Natural killer cell (primary cell): Measurements from ENCODE around the gene PSORS1C1. TPM values are rescaled to one million over a fixed set of nuclear protein-coding genes. Genes with fewer than 3 reads are reported as not detected.

Experiments
- ATAC-seq, 3 donors: fragments of 150-1000 bp in 2 of 3; fragments of 200-7000 bp in 1 of 3; cut with Tn5 transposase; 1 replicate in 1 of 3; 2 replicates in 2 of 3; pipeline ENCODE4 v1.10.0; 2021; ENCODE audit warnings: mild to moderate bottlenecking in 2 of 3, moderate library complexity in 2 of 3
- DNase-seq, 2 donors: peaks; one replicate each; pipeline versions ENCODE4 v3.0.0 to v3.0.0-alpha.2; 2013 to 2021; ENCODE audit warnings: mixed read lengths in 1 of 2
- H3K27ac ChIP-seq: one replicate; pipeline ENCODE4 v1.5.1; 2013; ENCODE audit warnings: mild to moderate bottlenecking, low read length
- H3K27me3 ChIP-seq: one replicate; pipeline ENCODE4 v1.6.1; 2013; ENCODE audit warnings: low read length; ENCODE audit not compliant: control insufficient read depth, insufficient read depth
- H3K36me3 ChIP-seq: one replicate; pipeline ENCODE4 v1.6.1; 2013; ENCODE audit warnings: low read length; ENCODE audit not compliant: control insufficient read depth, insufficient read depth
- H3K4me1 ChIP-seq: one replicate; pipeline ENCODE4 v1.6.1; 2013; ENCODE audit warnings: low read length; ENCODE audit not compliant: control insufficient read depth, insufficient read depth
- H3K4me3 ChIP-seq: one replicate; pipeline ENCODE4 v1.5.1; 2013; ENCODE audit warnings: low read length
- H3K9me3 ChIP-seq: one replicate; pipeline ENCODE4 v1.6.1; 2013; ENCODE audit warnings: low read length; ENCODE audit not compliant: control insufficient read depth, insufficient read depth
- H3K27ac Mint-ChIP-seq, 2 donors: one replicate each; pipeline ENCODE4 v1.8.0; 2022; ENCODE audit warnings: mild to moderate bottlenecking in 2 of 2, mixed read lengths in 2 of 2, moderate library complexity in 1 of 2
- H3K27me3 Mint-ChIP-seq, 2 donors: one replicate each; pipeline ENCODE4 v1.8.0; 2022; ENCODE audit warnings: low read depth in 2 of 2, mixed read lengths in 2 of 2
- H3K36me3 Mint-ChIP-seq: one replicate; pipeline ENCODE4 v1.8.0; 2022; ENCODE audit warnings: mixed read lengths
- H3K4me1 Mint-ChIP-seq, 2 donors: one replicate each; pipeline ENCODE4 v1.8.0; 2022; ENCODE audit warnings: mixed read lengths in 2 of 2
- H3K4me3 Mint-ChIP-seq: one replicate; pipeline ENCODE4 v1.8.0; 2022; ENCODE audit warnings: mild to moderate bottlenecking, moderate library complexity, mixed read lengths
- H3K9me3 Mint-ChIP-seq, 2 donors: one replicate each; pipeline ENCODE4 v1.8.0; 2022; ENCODE audit warnings: mixed read lengths in 2 of 2
- CTCF ChIP-seq: fragments of 200-600 bp; IDR thresholded peaks from one replicate; pipeline ENCODE4 v1.8.0; 2022; ENCODE audit warnings: antibody characterized with exemption
- WGBS: methylation state at CpG from one replicate; pipeline ENCODE4 v1.1.7; 2013; ENCODE audit warnings: missing lambda C conversion rate; ENCODE audit not compliant: insufficient coverage; 5-methylcytosine and 5-hydroxymethylcytosine counted together
- intact Hi-C: fragments of 100-400 bp; cut with micrococcal nuclease; formaldehyde crosslinking; loops from one replicate; pipeline ENCODE4 v1.14.2; 2022
- total RNA-seq, 4 donors: library from RNA; stranded (reverse); fragments of 120-200 nt in 1 of 4; gene quantifications; one replicate each; pipeline versions ENCODE4 v1.2.3 to v1.2.4, GENCODE V29; 2013 to 2022

PSORS1C1 gene
- total RNA-seq, 3 donors from 2014 or later (not counting 1 experiment from before 2014, with no cell fraction given) = not detected

GRCh38 chr6:31170987-31171671 is 56.5 kb downstream of the PSORS1C1 start:
- Mint-ChIP-seq H3K9me3 (no peaks in the 10 kb centered on the region), H3K4me3 (no peak overlapping the region), H3K4me1 (peaks cover 7 to 9% of the 10 kb centered on the region in 2 donors), H3K27ac (no peak overlapping the region), H3K27me3 (no peaks in the 10 kb centered on the region), H3K36me3 (no peaks in the 10 kb centered on the region)
- ATAC-seq (no peak), DNase-seq (no peak)
- intact Hi-C loops = no loop called here
- Histone ChIP-seq H3K4me3 (no peak overlapping the region), H3K36me3 (no peaks in the 10 kb centered on the region), H3K27ac (no peak overlapping the region), H3K9me3 (no peaks in the 10 kb centered on the region), H3K27me3 (no peaks in the 10 kb centered on the region), H3K4me1 (peaks cover 13% of the 10 kb centered on the region)
- 97% methylated on average over 9 of the region's 10 CpGs for WGBS
- no peak for TF ChIP-seq CTCF

GRCh38 chr6:31171931-31172905 is 57.6 kb downstream of the PSORS1C1 start:
- DNase-seq (no peak), ATAC-seq (no peak)
- 80% methylated on average over 16 of the region's 16 CpGs for WGBS
- Mint-ChIP-seq H3K4me3 (no peak overlapping the region), H3K9me3 (no peaks in the 10 kb centered on the region), H3K27ac (no peak overlapping the region), H3K27me3 (no peaks in the 10 kb centered on the region), H3K4me1 (peaks cover 9 to 12% of the 10 kb centered on the region in 2 donors), H3K36me3 (no peaks in the 10 kb centered on the region)
- intact Hi-C loops = no loop called here
- Histone ChIP-seq H3K27me3 (no peaks in the 10 kb centered on the region), H3K27ac (no peak overlapping the region), H3K36me3 (no peaks in the 10 kb centered on the region), H3K4me1 (peaks cover 14% of the 10 kb centered on the region), H3K9me3 (no peaks in the 10 kb centered on the region), H3K4me3 (no peak overlapping the region)
- TF ChIP-seq CTCF = no peak

- peaks cover 9 to 12% of the 10 kb centered on the region in 2 donors for H3K4me1 Mint-ChIP-seq
- H3K27me3 ChIP-seq = no peaks in the 10 kb centered on the region
- ATAC-seq = no peak
- WGBS = 87% methylated on average over 5 of the region's 5 CpGs
- no peaks in the 10 kb centered on the region for H3K36me3 Mint-ChIP-seq
- H3K4me3 Mint-ChIP-seq = no peak overlapping the region
- no peaks in the 10 kb centered on the region for H3K36me3 ChIP-seq
- intact Hi-C loops = no loop called here
- H3K27ac Mint-ChIP-seq = no peak overlapping the region
- no peak for TF ChIP-seq CTCF
- DNase-seq = no peak
- H3K9me3 ChIP-seq = no peaks in the 10 kb centered on the region
- no peak overlapping the region for H3K27ac ChIP-seq
- no peaks in the 10 kb centered on the region for H3K27me3 Mint-ChIP-seq
- no peaks in the 10 kb centered on the region for H3K9me3 Mint-ChIP-seq
- no peak overlapping the region for H3K4me3 ChIP-seq
- H3K4me1 ChIP-seq = peaks cover 14% of the 10 kb centered on the region
Observed at GRCh38 chr6:31172973-31173384, 58.4 kb downstream of the PSORS1C1 start.
